H1 (cell line): ENCODE data around the gene ACVR1. TPM values are rescaled to one million over a fixed set of nuclear protein-coding genes. Genes with fewer than 3 reads are reported as not detected.
"Not testable (repeated sequence)": the region's sequence is repeated elsewhere in the genome, so short reads cannot be mapped to it uniquely, and the experiment has no call there.

Source experiments
- CTCF ChIA-PET: fragments of 300-600 bp; sonication (Branson Sonifier 250); formaldehyde crosslinking; loops from one replicate; lab custom pipeline; 2021; ENCODE audit not compliant: partially characterized antibody; lab: Charles Lee
- POLR2A ChIA-PET: fragments of 300-600 bp; sonication (Branson Sonifier 250); formaldehyde crosslinking; loops from one replicate; lab custom pipeline; 2021; ENCODE audit warnings: inconsistent platforms; ENCODE audit not compliant: partially characterized antibody; lab: Charles Lee
- DNase-seq, 2 experiments: peaks; one replicate each; pipeline versions ENCODE4 v3.0.0 to v3.0.0-alpha.2; 2010 to 2022; ENCODE audit warnings: low spot score in 2 of 2, low read depth in 1 of 2, mixed read lengths in 1 of 2
- FAIRE-seq: peaks from 2 replicates; lab custom pipeline; 2011; peaks lifted over from hg19 to GRCh38; lab: Jason Lieb, UNC
- H2AFZ ChIP-seq: 2 replicates; pipeline ENCODE4 v1.8.1; 2012; ENCODE audit warnings: low read length, inconsistent platforms
- H2AK5ac ChIP-seq: 2 replicates; pipeline ENCODE4 v1.6.1; 2013; ENCODE audit warnings: low read depth, low read length
- H2BK120ac ChIP-seq: replicated peaks from 2 replicates; pipeline ENCODE3; 2013; ENCODE audit warnings: low read depth, low read length, inconsistent platforms
- H2BK12ac ChIP-seq: 2 replicates; pipeline ENCODE4 v1.6.1; 2013; ENCODE audit warnings: low read depth, low read length
- H2BK15ac ChIP-seq: 2 replicates; pipeline ENCODE4 v1.6.1; 2013; ENCODE audit warnings: low read length
- H2BK20ac ChIP-seq: 2 replicates; pipeline ENCODE4 v1.6.1; 2013; ENCODE audit warnings: low read length
- H2BK5ac ChIP-seq: 2 replicates; pipeline ENCODE4 v1.6.1; 2013; ENCODE audit warnings: low read depth, low read length
- H3K14ac ChIP-seq: 2 replicates; pipeline ENCODE4 v1.6.1; 2013; ENCODE audit warnings: inconsistent platforms; ENCODE audit not compliant: insufficient read length
- H3K18ac ChIP-seq: 2 replicates; pipeline ENCODE4 v1.6.1; 2013; ENCODE audit warnings: low read length; ENCODE audit errors: extremely low read depth
- H3K23ac ChIP-seq: 2 replicates; pipeline ENCODE4 v1.6.1; 2013; ENCODE audit warnings: inconsistent platforms; ENCODE audit not compliant: insufficient read length
- H3K23me2 ChIP-seq: 2 replicates; pipeline ENCODE4 v1.6.1; 2013; ENCODE audit warnings: low read depth, low read length
- H3K27ac ChIP-seq: 2 replicates; pipeline ENCODE4 v1.6.1; 2011; ENCODE audit warnings: low read depth, low read length, inconsistent platforms
- H3K27me3 ChIP-seq, 4 experiments: replicated peaks in 1 of 4; 1 replicate in 1 of 4; 2 replicates in 3 of 4; pipeline versions ENCODE4 v1.6.1 to v1.8.1; 2011 to 2013; ENCODE audit warnings: low read length in 3 of 4, mild to moderate bottlenecking in 3 of 4, inconsistent platforms in 2 of 4, mixed read lengths in 2 of 4, moderate library complexity in 1 of 4; ENCODE audit not compliant: control insufficient read depth in 3 of 4, insufficient read depth in 3 of 4; ENCODE audit errors: extremely low read depth in 1 of 4
- H3K36me3 ChIP-seq, 4 experiments: 2 replicates each; pipeline versions ENCODE4 v1.6.1 to v1.8.1; 2011 to 2013; ENCODE audit warnings: mild to moderate bottlenecking in 4 of 4, low read length in 3 of 4, moderate library complexity in 2 of 4, control low read depth in 1 of 4, inconsistent platforms in 1 of 4; ENCODE audit not compliant: insufficient read depth in 4 of 4, control insufficient read depth in 2 of 4
- H3K4ac ChIP-seq: replicated peaks from 2 replicates; pipeline ENCODE3; 2013; ENCODE audit warnings: low read length, low read depth, mixed read lengths, inconsistent platforms; ENCODE audit not compliant: insufficient read length
- H3K4me1 ChIP-seq, 4 experiments: replicated peaks in 1 of 4; 1 replicate in 1 of 4; 2 replicates in 3 of 4; pipeline versions ENCODE4 v1.6.1 to v1.8.1; 2011 to 2013; ENCODE audit warnings: low read length in 3 of 4, inconsistent platforms in 2 of 4, mixed read lengths in 1 of 4; ENCODE audit not compliant: insufficient read depth in 4 of 4, control insufficient read depth in 3 of 4
- H3K4me2 ChIP-seq, 2 experiments: 2 replicates each; pipeline versions ENCODE4 v1.6.1 to v1.8.1; 2011 to 2013; ENCODE audit warnings: low read depth in 2 of 2, low read length in 2 of 2, control low read depth in 1 of 2, inconsistent platforms in 1 of 2, mild to moderate bottlenecking in 1 of 2; ENCODE audit not compliant: insufficient read depth in 1 of 2
- H3K4me3 ChIP-seq, 4 experiments: fragments of 200-600, 300-600 bp in 1 of 4; sonication (generic), shearing (Covaris generic), sonication (Bioruptor Twin) in 1 of 4; 2 replicates each; pipeline versions ENCODE4 v1.5.1 to v1.8.1; 2011 to 2016; ENCODE audit warnings: low read length in 4 of 4, low read depth in 3 of 4, control low read depth in 2 of 4, inconsistent platforms in 2 of 4, mild to moderate bottlenecking in 2 of 4, mixed read lengths in 1 of 4, moderate library complexity in 1 of 4; ENCODE audit not compliant: insufficient read depth in 2 of 4; ENCODE audit errors: extremely low read depth in 1 of 4
- H3K56ac ChIP-seq: replicated peaks from 2 replicates; pipeline ENCODE3; 2013; ENCODE audit warnings: low read depth, mild to moderate bottlenecking, mixed read lengths, low read length, inconsistent platforms; ENCODE audit not compliant: insufficient read length
- H3K79me1 ChIP-seq: 2 replicates; pipeline ENCODE4 v1.6.1; 2013; ENCODE audit warnings: low read depth, low read length, control low read depth
- H3K79me2 ChIP-seq, 2 experiments: 2 replicates each; pipeline versions ENCODE4 v1.6.1 to v1.8.1; 2012 to 2013; ENCODE audit warnings: low read length in 2 of 2, mild to moderate bottlenecking in 2 of 2, inconsistent platforms in 1 of 2; ENCODE audit not compliant: insufficient read depth in 2 of 2, control insufficient read depth in 1 of 2
- H3K9ac ChIP-seq, 4 experiments: replicated peaks in 1 of 4; 1 replicate in 1 of 4; 2 replicates in 3 of 4; pipeline versions ENCODE4 v1.6.1 to v1.8.1; 2011 to 2013; ENCODE audit warnings: low read depth in 3 of 4, low read length in 3 of 4, control low read depth in 2 of 4, mild to moderate bottlenecking in 2 of 4, moderate library complexity in 2 of 4, inconsistent platforms in 1 of 4; ENCODE audit errors: extremely low read depth in 1 of 4
- H3K9me3 ChIP-seq, 2 experiments: 2 replicates each; pipeline versions ENCODE4 v1.6.1 to v1.8.1; 2012 to 2013; ENCODE audit warnings: mild to moderate bottlenecking in 2 of 2, moderate library complexity in 2 of 2, control low read depth in 1 of 2, inconsistent platforms in 1 of 2, low read depth in 1 of 2, low read length in 1 of 2, mixed read lengths in 1 of 2; ENCODE audit not compliant: insufficient read depth in 2 of 2
- H4K20me1 ChIP-seq, 2 experiments: replicated peaks in 1 of 2; 2 replicates each; pipeline versions ENCODE3 to v1.8.1; 2011 to 2013; ENCODE audit warnings: inconsistent platforms in 2 of 2, low read length in 2 of 2, mild to moderate bottlenecking in 1 of 2; ENCODE audit not compliant: insufficient read depth in 2 of 2, control insufficient read depth in 1 of 2
- H4K5ac ChIP-seq: 2 replicates; pipeline ENCODE4 v1.6.1; 2013; ENCODE audit warnings: low read length, low read depth, mixed read lengths, inconsistent platforms; ENCODE audit not compliant: insufficient read length
- H4K8ac ChIP-seq: 2 replicates; pipeline ENCODE4 v1.8.0; 2013; ENCODE audit warnings: mild to moderate bottlenecking, moderate library complexity, low read length, inconsistent platforms; ENCODE audit not compliant: insufficient read depth; ENCODE audit errors: extremely low read depth
- H4K91ac ChIP-seq: replicated peaks from 2 replicates; pipeline ENCODE3; 2013; ENCODE audit warnings: low read length, mixed read lengths, inconsistent platforms; ENCODE audit not compliant: insufficient read length
- BACH1 ChIP-seq: IDR thresholded peaks from 2 replicates; pipeline ENCODE4 v1.6.1; 2012; ENCODE audit warnings: low read length, improper control_type of control experiment
- WGBS, 2 experiments: shearing (Covaris generic) in 1 of 2; methylation state at CpG; one replicate each; pipeline versions ENCODE4 v1.1.6 to v1.1.7; 2013 to 2015; ENCODE audit warnings: low lambda C conversion rate in 2 of 2, mixed read lengths in 2 of 2, inconsistent platforms in 1 of 2, low coverage in 1 of 2, missing lambda C conversion rate in 1 of 2; ENCODE audit not compliant: insufficient replicate concordance in 2 of 2, insufficient coverage in 1 of 2, insufficient read length in 1 of 2; ENCODE audit errors: extremely low coverage in 1 of 2, missing lambda C conversion rate in 1 of 2; 5-methylcytosine and 5-hydroxymethylcytosine counted together
- polyA plus RNA-seq, 7 experiments: library from polyadenylated mRNA; depleted of rRNA in 3 of 7; stranded (reverse) in 5 of 7; unstranded in 2 of 7; fragments of >200 nt in 5 of 7; fragments of 200-250 nt in 2 of 7; gene quantifications; 1 replicate in 5 of 7; 2 replicates in 1 of 7; 4 replicates in 1 of 7; pipeline versions ENCODE4 v1.2.1 to v1.2.3, GENCODE V29; 2011 to 2013; ENCODE audit warnings: missing spikeins in 2 of 7, mixed read lengths in 2 of 7
- total RNA-seq: library from RNA; stranded (reverse); fragmentation: NEBNext Ultra II Directional; extraction: Animal tissue kit (Norgen Biotek cat#: 25700); gene quantifications from 2 replicates; pipeline ENCODE4 v1.2.1, GENCODE V29; 2021

The ACVR1 gene
- total and polyA plus RNA-seq, 2 of the 8 experiments (the other 6 are each of a cell fraction or from before 2014, with no cell fraction given) = 8.5 to 17.7 TPM

DNA sequence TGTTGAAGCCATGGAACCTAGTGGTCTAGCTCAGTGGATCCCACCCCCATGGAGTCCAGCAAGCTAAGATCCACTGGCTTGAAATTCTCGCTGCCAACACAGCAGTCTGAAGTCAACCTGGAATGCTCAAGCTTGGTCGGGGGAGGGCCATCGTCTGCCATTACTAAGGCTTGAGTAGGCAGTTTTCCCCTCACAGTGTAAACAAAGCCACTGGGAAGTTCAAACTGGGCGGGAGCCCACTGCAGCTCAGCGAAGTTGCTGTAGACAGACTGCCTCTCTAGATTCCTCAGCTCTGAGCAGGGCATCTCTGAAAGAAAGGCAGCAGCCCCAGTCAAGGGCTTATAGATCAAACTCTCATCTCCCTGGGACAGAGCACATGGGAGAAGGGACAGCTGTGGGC is 171.5 kb downstream of the ACVR1 start:
- peak; percentile 34; the same call in 1 of the 2 replicates for TF ChIP-seq BACH1
- CTCF ChIA-PET = interaction anchor here (0.6 to 0.9 kb wide), 4 partner anchors 27 to 158 kb away, joined by 3 read pairs; no protein-coding TSS in a partner anchor

DNA sequence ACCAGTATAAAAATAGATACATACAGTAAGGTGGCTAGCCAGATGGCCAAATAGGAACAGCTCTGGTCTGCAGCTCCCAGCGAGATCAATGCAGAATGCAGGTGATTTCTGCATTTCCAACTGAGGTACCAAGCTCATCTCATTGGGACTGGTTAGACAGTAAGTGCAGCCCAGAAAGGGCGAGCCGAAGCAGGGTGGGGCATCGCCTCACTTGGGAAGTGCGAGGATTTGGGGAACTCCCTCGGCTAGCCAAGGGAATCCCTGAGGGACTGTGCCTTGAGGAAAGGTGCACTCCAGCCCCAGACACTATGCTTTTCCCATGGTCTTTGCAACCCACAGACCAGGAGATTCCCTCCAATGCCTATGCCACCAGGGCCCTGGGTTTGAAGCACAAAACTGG is 172.0 kb downstream of the ACVR1 start:
- H3K9ac ChIP-seq, H3K27ac ChIP-seq, H3K36me3 ChIP-seq, H2BK15ac ChIP-seq, H3K4me2 ChIP-seq, H3K9me3 ChIP-seq, H3K4ac ChIP-seq, H2BK12ac ChIP-seq, H3K4me3 ChIP-seq, H3K79me2 ChIP-seq, DNase-seq, FAIRE-seq, POLR2A ChIA-PET, H3K56ac ChIP-seq, H3K4me1 ChIP-seq, H3K79me1 ChIP-seq, H2AK5ac ChIP-seq, H3K18ac ChIP-seq, H2AFZ ChIP-seq, H3K27me3 ChIP-seq, H4K20me1 ChIP-seq, H3K14ac ChIP-seq, H2BK5ac ChIP-seq, H2BK20ac ChIP-seq, H3K23ac ChIP-seq, H4K5ac ChIP-seq, H2BK120ac ChIP-seq, H3K23me2 ChIP-seq, H4K91ac ChIP-seq, H4K8ac ChIP-seq: not testable (repeated sequence)
- CTCF ChIA-PET = interaction anchor here (0.6 to 1.0 kb wide), 3 partner anchors 12 to 102 kb away, joined by 3 to 5 read pairs (median 3); no protein-coding TSS in a partner anchor
- 93% methylated on average over 6 of the region's 6 CpGs; no CpG with 5 or more reads in 1 of the 2 experiments for WGBS, 2 experiments

More for the DNA sequence above, 171.5 kb downstream of the ACVR1 start:
- H2BK15ac ChIP-seq, H3K4ac ChIP-seq, H4K5ac ChIP-seq, H3K23me2 ChIP-seq, FAIRE-seq, H3K18ac ChIP-seq, H3K27ac ChIP-seq, H2BK20ac ChIP-seq, H3K79me1 ChIP-seq, H2BK5ac ChIP-seq, H3K79me2 ChIP-seq, H3K9me3 ChIP-seq, H2BK120ac ChIP-seq, H3K56ac ChIP-seq, POLR2A ChIA-PET, H4K91ac ChIP-seq, H3K23ac ChIP-seq, H3K4me2 ChIP-seq, H3K9ac ChIP-seq, DNase-seq, H3K4me3 ChIP-seq, H3K27me3 ChIP-seq, H3K14ac ChIP-seq, H3K36me3 ChIP-seq, H3K4me1 ChIP-seq, H2AFZ ChIP-seq, H2BK12ac ChIP-seq, H2AK5ac ChIP-seq, H4K20me1 ChIP-seq: not testable (repeated sequence)
- WGBS, 2 experiments = 74% methylated on average over 4 of the region's 5 CpGs; no CpG with 5 or more reads in 1 of the 2 experiments
- peak overlapping the region; percentile 25; the same call in 1 of the 2 replicates for H4K8ac ChIP-seq
